Stimulated activated CD4-positive, alpha-beta T cell treated with anti-CD3 and anti-CD28 coated beads, TNF-alpha, amount 100 ng/mL, for 48 hours (primary cell): ENCODE data around the gene PAGE4.

ENCODE experiments used
- DNase-seq, 3 donors: peaks; one replicate each; pipeline ENCODE4 v3.0.0-alpha.2; 2020; ENCODE audit warnings: low read depth in 3 of 3

Gene PAGE4, protein sequence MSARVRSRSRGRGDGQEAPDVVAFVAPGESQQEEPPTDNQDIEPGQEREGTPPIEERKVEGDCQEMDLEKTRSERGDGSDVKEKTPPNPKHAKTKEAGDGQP

DNA sequence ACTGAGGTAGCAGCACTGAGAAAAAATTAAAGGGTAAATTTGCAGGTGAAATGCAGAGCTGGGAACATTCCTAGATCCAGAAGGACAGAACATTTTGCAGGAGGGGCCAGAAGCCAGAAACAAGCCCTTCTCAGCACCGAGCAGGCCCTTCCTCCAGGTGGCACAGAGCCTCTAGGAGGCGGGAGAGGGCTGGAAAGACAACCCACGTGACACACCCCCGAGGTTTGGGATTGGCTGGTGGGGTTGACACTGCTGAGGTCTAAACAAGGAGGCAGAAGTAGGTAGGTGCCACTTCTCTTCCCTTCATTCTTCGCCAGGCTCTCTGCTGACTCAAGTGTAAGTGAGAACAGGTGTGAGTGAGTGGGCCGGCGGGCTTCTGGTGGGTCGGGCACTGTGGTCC, at the start of gene PAGE4:
Gene PAGE4, plus strand, starts transcription at position 288 of the 400 bp plus-strand sequence. CDS start 1,126 bp downstream, outside the sequence.
- DNase-seq: no peak

DNA sequence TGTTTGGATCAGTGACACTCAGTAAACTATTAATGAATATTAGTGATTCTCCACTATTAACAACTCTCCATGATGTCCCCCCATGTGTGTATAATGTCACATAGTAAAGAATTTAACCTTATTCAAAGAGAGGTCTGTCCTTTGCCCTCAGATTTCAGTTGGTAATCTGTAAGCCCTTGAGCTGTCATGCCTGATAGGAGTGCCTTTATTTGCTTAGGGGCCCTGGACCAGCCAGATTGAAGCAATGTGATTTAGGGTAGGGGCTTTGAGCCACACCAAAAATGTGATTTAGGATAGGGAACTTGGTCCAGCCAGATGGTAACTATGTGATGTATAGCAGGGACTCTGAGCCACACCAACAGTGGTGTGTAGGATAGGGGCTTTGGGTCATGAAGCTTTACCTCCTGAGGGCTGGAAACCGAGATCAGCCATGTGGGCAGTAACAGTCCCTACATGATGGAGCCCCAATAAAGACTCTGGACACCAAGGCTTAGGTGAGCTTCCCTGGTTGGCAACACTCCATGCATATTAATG, 44.3 kb upstream of the PAGE4 start:
- DNase-seq: no peak

DNA sequence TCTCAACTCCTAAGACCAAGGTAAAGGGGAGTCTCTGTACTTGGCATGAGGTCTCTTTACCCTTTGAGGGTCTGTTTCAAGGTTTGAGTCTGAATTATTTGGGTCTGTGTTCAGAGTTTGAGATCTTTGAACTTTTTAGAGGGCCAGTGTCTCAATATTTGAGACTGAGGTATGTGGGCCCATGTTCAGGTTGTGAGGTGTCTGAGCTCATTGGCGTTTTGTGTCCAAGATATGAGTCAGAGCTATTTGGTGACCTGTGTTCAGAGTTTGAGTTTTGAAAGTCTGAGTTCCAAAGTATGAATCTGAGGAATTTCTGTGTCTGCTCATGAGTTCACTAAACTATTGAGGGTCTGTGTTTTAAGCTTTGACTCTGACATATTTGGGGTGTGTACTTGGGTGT, 36.7 kb upstream of the PAGE4 start:
- no peak for DNase-seq

DNA sequence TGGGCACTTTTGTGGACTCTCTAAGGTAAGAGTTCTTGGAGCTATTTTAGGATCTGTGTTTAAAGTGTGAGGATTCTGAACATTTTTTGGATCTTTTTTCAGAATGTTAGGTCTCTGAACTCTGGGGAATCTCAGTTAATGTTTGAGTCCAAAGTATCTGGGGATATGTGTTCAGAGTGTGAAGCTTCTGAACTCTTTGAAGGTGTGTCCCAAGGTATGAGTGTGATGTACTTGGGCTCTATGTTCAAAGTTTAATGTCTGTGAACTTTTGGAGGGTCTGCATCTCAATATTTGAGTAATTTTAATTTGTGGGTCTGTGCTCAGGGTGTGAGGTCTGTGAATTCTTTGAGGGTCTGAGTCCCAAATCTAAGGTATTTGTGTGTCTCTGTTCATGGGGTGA, 35.4 kb upstream of the PAGE4 start:
- no peak for DNase-seq

DNA sequence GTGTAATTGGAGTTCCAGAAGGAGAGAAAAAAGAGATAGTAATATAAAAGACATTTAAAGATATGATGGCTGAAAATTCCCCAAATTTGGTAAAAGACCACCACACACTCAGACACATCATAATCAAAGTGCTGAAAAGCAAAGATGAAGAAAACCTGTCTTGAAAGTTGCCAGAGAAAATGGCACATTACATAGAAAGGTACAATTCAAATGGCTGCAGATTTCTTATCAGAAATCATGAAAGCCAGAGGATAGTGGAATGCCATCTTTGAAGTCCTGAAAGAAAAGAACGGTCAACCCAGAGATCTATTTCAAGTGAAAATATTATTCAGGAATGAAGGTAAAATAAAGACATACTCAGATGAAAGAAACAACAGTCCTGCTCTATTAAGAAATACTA, 29.3 kb upstream of the PAGE4 start:
- no peak for DNase-seq

DNA sequence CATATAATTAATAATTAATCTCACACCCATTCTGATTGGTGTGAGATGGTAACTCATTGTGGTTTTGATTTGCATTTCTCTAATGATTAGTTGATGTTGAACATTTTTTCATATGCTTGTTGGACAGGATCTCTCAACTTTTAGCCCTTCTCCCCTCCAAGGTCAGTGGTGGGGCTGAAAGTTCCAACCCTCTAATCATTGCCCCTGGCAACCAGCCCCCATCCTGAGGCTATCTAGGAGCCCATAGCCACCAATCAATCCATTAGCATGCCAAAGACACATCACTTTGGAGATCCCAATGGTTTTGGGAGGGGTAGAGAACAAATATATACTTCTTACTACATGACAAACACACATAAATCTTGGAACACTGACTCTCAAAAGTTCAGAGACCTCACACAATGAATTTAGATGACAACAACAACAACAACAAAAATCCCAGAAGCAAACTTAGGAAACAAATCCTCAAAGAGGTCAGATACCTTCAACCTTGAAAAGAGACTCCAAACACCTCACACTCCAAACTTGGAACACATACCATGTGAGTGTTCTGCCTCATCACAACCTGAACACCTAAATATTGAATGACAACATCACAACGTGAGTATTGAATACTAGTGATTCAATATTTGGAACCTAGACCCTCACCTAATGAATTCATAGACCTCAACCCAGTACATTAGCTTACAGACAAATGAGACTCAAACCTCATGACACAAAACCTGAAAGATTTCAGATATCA, 19.0 kb upstream of the PAGE4 start:
- DNase-seq: no peak

DNA sequence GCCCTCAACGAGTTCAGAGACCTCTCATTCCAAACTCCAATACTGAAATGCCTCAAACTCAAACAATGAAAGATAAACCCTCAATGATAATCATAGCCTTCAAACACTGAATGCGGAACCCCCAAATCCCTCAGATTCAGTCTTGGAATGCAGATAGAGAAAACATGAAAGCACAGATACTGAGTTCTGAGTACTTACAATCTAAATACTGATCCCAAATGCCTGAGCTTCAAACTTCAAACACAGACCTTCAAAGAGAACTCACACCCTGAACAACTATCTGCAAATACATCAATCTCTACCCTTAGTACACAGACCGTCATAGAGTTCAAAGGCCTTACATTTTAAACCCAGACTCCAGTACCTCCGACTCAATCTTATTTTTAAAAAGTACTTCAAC, 16.9 kb upstream of the PAGE4 start:
- DNase-seq: no peak

DNA sequence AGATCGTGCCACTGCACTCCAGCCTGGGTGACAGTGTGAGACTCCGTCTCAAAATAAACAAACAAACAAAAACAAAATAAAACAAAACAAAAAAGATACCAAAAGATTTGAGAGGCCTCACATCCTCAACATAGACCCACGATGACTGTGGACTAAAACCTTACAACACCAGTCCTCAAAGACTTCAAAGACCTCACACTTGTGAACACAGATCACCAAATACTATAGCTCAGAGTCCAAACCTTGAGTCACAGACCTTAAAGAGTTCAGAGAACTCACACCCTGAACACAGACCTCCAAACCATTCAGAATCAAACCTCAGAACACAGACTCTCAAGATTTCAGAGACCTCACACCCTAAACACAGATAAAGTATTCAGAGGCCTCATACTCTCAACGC, 12.7 kb upstream of the PAGE4 start:
- no peak for DNase-seq

DNA sequence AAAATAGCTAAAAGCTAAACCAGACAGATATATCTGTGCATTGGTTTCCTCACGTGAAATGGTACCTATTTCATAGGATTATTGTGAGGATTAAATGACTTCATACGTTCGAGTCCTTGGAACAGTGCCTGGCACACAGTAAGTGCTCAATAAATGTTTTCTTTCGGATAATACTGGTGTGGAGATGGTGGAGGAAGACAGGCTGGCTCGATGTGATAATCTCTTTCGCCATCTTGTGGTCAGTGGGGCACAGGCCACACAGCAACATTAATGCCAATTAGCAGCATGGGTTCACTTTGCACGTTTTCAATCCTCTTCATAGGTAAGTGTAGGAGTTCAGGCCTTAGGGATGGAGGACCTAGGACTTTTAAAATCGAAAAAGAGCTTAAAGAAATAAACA, 9.3 kb downstream of the PAGE4 start:
- no peak for DNase-seq

DNA sequence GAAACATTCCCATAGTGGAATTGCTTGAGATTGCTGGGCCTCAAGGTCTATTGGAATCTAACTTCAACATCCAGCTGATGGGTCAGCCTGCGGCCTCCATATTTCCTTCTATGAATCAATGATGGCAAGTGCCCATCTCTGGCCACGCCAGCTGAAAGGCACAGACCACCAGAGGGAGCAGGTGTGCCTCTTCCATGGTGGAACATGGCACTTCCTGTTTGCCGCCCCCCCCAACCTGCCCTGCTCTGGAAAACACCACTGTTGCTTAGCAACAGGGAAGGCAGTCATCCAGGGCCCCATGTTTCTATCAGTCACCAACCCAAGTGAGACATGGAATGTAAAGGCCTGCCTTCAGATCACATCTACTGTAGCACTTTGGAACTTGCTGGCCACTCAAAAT, 11.6 kb downstream of the PAGE4 start:
- peak; percentile 14 to 39 (median 31) for DNase-seq

DNA sequence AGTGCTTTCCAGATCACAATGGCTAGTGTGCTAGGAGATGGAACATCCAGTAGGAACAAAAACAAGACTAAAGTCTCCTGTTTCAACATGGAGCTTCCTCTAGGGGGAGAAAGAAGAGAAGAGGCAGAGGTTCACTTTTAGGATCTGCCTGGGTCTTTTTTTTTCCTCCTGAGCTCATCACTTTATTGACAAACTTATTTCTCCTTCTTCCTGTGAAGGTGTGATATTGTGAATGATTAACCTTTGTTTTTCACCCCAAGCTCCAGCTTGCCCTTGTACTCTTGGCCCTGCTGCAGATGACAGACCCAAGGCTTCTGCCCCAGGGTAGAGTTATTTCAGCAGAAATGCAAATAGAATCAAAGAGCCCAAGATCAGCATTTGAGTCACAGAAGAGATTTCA, 13.5 kb downstream of the PAGE4 start:
- no peak for DNase-seq

DNA sequence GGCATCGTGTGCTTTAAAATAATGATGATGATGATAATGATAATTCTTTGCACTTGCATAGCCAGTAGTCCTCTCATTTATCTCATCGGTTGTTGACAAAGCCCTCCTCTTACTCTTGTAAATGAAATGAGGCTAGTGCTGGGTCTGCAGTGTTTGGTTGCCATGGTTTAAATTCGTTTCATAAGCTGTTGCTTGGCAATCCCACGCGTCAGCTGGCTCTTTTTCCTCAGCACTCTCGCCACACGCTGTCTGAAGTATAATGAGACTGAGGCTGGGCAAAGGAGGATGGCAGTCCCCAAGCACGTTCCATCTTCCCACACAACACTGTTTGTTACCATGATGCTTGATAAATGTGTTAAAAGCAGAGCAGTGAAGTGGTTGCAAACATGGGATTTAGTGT, 15.5 kb downstream of the PAGE4 start:
- DNase-seq: no peak

DNA sequence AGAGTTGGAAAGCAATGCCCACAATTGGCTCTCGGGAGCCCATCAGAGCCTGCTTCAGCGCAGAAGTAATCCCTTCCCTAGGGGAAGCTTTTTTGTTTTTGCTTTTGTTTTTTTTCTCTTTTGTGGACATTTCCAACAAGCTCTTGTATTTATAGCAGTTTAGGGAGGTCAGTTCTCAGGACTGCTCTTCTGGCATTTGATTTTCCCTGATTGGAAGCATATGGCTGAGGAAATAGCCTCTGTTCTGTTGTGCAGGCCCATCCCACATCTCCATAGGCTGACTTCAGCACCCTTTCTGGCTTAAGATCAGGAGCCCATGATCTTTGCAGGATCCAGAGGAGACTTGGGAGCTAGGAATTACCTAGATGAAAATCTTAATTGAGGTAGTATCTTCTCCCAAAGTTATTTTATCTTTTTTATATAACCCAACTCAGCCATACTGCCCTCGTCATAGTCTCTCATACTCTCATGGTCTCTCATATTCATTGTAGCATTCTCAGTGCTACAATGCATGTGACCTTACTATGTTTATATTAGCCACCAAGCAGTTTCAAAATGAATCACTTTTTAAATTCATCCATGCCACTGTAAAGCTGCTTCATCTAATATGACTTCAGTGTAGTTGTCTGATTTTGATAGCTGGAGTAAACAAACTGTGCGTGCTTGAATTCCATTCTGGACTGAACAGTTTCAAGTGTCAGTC, 16.7 kb downstream of the PAGE4 start:
- DNase-seq: no peak

DNA sequence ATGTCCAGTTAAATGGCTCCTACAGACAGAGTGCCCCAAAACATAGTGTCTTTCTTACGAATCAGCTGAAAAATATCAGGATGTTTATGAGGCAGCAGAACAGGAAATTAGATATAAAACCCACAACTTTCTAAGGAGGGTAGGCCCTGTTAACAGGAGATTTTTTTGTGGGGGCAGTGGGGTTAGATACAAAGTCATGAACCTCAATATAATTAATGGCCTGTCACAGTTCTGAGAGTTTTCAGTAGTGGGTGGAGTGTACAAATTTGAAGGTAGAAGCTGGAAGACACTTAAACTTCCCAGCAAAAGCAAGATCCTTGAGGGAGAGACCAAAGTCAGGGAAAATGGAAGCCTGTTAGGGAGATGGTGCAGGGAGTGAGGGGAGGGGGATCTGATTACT, 17.4 kb downstream of the PAGE4 start:
- no peak for DNase-seq

DNA sequence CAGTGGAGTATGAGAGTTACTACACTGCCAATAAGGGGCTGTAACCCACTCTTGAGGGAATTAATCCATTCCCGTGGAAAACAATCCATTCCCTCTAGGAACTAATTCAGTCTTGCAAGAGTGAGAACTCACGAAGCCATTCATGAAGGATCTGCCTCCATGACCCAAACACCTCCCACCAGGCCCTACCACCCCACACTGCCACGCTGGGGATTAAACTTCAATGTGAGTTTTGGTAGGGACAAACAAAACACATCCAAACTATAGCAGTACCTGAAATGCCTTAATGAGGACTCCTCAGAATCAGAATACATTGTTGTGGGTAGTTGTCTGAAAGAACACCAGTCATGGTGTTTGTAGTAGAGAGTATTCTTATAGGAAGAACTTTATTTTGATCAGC, 19.2 kb downstream of the PAGE4 start:
- no peak for DNase-seq

DNA sequence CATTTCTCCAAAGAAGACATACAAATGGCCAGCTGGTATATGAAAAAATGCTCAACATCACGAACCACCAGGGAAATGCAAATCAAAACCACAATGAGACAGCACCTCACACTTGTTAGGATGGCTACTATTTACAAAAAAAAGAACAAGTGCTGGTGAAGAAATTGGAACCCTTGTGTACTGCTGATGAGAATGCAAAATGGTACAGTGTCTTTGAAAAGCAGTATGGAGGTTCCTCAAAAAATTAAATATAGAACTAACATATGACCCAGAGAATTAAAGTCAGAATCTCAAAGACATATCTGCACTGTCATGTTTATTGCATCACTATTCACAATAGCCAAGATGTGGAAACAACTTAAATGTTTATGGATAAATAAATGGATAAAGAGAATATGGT, 20.9 kb downstream of the PAGE4 start:
- DNase-seq: no peak

DNA sequence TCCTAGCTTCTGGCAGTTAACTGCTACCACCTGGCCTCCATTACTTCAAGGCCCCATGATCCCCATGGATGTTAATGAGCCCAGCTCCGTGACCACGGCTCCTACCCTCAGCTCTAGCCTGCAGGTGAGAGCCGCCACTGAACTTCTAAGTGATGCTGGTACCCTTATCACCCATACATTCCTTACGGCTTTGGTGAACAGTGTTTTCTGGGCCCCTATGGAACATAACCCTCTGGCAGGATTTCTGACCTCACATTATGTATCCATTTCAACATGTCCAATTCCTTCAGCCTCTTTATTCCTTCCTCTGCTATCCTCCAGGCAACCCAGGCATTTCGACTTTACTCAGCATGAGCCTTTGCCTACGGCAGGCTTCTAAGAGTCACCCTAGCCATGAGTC, 24.6 kb downstream of the PAGE4 start:
- no peak for DNase-seq

DNA sequence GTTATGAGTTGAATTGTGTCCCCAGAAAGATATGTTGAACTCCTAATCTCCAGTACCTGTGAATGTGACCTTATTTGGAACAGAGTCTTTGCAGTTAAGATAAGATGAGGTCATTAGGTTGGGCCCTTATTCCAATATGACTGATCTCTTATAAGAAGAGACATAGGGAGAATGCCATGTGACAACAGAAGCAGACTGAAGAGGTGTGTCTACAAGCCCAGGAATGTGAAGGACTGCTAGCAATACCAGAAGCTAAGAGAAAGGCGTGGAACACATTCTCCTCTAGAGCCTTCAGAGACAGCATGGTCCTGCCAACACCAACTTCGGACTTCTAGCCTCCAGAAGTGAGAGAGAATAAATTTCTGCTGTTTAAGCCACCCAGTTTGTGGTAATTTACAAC, 27.7 kb downstream of the PAGE4 start:
- no peak for DNase-seq

DNA sequence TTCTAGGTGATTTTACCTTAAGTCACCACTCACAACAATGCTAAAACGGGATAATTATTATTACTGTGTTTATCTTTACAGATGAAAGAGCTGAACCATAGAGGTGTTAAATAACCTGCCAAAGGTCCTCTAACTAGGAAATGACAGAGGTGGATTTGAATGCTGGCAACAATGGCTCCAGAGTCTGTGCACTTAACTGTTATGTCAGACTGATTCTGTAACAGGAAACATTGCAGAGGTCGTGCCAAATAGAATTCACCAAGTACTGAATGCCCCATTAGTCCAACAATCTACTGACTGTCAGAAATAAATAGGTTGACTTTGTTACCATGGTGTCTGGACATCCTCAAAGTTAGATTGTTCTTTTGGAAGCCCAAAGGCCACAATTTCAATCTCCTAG, 29.2 kb downstream of the PAGE4 start:
- no peak for DNase-seq

DNA sequence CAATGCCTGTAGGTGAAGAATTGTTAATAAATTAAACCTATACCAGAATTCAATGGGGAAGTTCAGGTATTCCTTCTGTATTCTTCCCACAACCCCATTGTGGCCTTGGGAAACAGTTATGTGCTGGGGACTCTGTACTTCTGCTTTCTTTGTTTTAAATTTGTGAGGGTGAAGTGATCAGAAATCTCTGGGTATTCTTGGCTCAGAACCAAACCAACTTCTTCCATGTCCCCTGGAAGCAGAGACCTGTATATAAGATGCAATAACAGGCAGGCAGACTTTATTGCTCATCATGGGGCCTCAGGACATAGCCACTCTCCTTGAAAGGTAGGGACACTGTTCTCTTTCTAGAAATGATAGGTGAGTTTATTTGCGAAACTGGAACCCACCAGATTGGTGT, 30.4 kb downstream of the PAGE4 start:
- DNase-seq: no peak

DNA sequence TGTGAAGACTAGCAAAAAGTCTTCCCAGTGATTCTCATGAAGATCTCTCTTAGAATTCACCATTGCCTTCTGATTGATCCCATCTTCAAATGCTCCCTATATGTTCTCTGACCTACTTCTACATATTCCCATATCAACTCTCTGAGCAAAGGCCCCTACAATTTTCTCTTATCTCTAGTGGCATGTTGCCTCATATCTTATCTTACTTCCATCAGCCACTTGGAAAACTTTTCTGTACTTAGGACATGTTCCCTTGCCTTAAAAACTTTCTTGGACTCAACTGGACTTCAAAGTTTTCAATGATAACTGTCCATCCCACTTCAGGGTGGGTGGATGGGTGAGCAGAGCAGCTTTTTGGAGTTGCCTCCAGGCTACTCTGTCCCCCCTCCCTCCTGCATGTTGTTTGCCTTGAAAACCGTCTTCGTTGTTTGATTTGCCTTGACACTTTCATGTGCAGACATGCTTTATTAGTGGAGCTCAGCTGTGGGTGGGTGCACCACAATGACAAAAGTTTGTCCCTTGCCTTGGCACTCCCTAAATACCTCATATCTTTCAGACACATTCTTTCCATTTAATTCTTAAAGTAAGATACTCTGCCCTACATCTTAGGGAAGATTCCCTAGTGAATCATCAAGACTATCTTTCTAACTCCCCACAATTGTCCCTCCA, 31.9 kb downstream of the PAGE4 start:
- no peak for DNase-seq

DNA sequence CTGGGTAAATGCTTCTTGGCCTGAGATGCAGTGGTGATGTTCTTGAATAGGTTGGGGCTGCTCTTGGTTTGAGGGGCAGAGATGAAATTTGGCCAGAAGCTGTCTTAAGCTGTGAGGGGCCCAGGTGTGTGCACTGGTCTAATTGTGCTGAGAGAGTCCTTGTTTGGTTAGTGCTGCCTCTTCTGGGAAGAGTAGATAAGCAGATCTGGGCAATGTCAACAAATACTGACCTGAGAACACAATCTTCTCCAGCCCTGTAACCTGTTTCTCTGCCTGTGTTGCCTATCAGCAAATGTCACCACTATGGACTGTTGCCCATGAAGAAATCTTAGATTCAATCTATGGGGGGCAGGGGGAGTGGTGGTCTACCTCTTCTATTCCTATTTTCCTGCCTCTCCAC, 33.0 kb downstream of the PAGE4 start:
- DNase-seq: no peak

DNA sequence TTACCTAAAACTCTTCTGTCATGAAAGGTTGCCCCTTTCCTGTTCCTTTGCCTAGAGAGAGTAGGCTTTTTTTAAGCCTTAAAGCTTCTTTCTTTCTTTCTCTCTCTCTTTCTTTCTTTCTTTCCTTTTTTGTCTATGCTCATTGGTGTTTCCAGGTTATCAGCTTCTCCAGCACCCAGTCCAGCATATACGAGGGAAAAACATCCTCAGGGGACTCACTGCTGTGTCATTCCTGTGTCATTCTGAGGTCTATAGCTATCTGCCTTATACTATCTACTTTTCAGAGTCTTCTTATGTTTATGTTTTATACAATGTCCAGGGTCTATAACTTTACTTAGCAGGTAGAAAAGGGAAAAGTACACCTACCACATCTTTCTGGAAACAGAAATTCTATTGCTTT, 39.6 kb downstream of the PAGE4 start:
- no peak for DNase-seq
